Measurements from ENCODE around the gene ESRRA.

Gene ESRRA

GRCh38 chr11:64305075-64305690 is at the start of gene ESRRA:
Gene ESRRA, plus strand, starts transcription at chr11:64305524. Its CDS starts 1,656 bp downstream, at chr11:64307180.
- peak; percentile 100 for DNase-seq

DNA sequence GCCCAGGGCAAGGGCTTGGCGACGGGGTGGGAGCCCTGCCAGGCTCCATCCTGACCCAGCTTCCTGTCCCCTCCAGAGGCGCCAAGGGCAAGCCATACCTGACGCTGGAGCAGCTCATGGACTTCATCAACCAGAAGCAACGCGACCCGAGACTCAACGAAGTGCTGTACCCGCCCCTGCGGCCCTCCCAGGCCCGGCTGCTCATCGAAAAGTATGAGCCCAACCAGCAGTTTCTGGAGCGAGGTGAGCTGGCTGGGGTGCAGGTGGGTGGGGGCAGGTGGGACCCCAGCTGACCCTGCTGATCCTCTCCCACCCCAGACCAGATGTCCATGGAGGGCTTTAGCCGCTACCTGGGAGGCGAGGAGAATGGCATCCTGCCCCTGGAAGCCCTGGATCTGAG is 49.0 kb upstream of the ESRRA start:
- DNase-seq, result no peak

- DNase-seq, result no peak
Observed at GRCh38 chr11:64258356-64258755, 47.0 kb upstream of the ESRRA start.

DNA sequence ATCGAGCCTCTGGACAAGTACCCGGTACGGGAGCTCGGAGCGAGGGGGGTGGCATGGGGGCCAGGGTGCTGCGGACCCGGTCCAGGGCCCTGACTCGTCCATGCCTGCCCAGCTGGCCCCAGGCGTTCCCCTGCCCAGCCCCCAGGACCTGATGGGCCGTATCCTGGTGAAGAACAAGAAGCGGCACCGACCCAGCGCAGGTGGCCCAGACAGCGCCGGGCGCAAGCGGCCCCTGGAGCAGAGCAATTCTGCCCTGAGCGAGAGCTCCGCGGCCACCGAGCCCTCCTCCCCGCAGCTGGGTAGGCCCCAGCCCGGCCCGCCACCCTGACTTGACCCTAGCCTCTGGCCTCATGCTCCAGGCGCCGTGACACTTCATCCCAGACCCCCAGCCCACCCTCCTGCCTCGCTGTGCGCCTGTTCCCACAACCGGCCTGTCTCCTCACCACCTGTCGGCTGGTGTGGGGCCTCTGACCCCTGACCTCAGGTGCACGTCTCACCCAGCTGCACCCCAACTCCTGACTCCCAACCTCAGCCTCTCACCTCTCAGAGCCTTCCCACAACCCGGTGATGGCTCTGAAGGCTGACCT is 46.3 kb upstream of the ESRRA start:
- no peak for DNase-seq

DNA sequence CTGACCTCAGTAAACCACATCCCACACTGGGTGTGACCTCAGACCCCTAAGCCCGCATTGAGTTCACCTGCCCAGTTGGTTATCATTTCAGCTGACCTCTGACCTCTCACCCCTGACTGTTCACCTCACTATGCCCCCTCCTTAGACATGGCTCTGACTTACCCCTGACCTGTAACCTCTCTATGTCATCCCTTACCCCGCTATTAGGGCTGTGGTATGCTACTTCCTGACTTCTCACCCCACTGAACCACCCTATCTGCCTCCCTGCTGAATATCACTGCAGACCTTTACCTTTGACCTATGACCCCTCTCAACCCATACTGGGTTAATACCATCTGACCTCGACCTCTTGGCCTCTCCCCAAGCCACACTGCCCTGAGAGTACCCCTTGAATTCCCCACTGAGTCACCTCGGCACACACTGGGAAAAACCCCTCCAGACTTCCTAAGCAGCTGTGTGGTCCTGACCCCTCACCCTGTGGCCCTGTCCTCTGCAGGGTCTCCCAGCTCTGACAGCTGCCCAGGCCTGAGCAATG is 45.7 kb upstream of the ESRRA start:
- no peak for DNase-seq

DNA sequence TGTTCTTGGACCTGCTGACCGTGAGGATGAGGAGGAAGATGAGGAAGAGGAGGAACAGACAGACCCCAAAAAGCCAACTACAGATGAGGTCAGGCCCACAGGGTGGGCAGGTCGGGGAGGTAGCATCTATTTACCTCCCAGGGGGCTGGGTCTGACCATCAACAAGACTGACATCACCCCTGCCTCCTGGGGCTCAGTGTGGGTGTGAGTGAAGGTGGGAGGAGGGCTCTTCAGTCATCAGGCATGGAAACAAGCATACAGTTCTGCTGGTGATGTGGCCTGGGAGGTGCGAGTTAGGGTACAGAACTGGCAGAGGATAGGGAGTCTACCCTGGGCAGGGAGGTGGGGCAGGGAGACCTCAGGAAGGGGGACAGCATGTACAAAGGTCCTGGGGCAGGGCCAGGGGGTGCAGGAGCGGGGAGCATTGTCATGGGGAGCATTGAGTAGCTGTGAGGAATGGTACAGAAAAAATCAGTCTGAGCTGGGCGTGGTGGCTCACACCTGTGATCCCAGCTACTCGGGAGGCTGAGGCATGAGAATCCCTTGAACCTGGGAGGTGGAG is 45.1 kb upstream of the ESRRA start:
- DNase-seq, result no peak

DNA sequence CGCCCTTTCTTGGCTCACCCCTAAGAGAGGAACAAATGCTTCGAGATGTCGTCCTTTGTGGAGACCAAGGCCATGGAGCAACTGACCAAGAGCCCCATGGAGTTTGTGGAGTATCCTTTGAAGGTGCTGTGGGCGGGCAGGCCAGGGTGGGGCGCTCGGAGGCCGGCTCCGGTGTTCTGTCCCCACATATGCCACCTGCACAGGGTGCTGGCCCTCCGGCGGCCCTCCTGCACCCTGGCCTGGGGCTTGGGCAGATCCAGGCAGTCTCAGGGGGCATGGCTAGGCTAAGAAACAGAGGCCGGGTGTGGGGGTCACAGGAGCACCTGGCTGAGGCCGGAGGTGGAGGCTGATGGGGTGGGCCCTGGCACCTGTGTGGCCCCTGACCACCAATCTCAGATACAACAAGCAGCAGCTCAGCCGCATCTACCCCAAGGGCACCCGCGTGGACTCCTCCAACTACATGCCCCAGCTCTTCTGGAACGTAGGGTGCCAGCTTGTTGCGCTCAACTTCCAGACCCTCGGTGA is 43.7 kb upstream of the ESRRA start:
- no peak for DNase-seq

GRCh38 chr11:64262271-64263002 is 42.9 kb upstream of the ESRRA start:
- no peak for DNase-seq

GRCh38 chr11:64263021-64263946 is 42.0 kb upstream of the ESRRA start:
- DNase-seq, result no peak

- no peak for DNase-seq
Observed at GRCh38 chr11:64263947-64264317, 41.4 kb upstream of the ESRRA start.

- no peak for DNase-seq
Observed at GRCh38 chr11:64264371-64264852, 40.9 kb upstream of the ESRRA start.

- no peak for DNase-seq
Observed at GRCh38 chr11:64265176-64266160, 39.9 kb upstream of the ESRRA start.

DNA sequence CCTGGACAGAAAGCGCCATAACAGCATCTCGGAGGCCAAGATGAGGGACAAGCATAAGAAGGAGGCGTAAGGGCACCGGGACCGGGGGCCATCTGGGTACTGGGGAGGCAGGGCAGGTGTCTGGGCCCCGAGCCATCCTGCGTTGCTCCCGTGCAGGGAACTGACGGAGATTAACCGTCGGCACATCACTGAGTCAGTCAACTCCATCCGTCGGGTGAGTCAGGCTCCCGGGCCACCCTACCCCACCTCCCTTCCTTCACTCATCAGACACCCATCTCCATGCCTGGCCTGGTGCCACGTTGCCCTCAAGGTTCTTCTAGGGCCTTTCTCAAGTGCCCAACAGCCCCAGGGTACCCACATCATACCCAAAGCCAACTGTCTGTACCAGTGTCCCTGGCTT is 39.0 kb upstream of the ESRRA start:
- no peak for DNase-seq

DNA sequence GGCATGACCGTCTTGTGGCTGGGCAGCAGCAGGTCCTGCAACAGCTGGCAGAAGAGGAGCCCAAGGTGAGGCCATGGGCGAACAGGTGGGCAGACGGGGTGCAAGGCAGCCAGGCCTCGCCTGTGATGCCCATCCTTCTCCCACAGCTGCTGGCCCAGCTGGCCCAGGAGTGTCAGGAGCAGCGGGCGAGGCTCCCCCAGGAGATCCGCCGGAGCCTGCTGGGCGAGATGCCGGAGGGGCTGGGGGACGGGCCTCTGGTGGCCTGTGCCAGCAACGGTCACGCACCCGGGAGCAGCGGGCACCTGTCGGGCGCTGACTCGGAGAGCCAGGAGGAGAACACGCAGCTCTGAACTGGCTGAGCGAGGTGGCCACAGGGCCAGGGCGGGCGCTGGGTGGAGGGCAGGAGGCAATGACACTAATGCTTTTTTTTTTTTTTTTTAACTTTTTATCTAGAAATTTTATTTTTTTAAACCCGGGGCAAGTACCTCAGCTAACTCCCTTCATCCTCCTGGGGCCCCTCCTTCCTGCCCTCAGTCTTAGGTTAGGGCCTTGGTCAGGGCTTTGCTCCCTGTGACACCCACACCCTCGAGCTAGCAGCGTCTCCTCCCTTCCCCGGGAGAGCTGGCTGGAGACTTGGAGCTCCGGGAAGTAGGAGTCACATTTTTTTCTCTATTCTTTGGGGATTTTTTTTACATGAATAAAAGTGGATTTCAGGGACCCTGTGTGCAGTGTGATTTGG is 37.9 kb upstream of the ESRRA start:
- no peak for DNase-seq

- no peak for DNase-seq
Observed at GRCh38 chr11:64268025-64268892, 37.1 kb upstream of the ESRRA start.

DNA sequence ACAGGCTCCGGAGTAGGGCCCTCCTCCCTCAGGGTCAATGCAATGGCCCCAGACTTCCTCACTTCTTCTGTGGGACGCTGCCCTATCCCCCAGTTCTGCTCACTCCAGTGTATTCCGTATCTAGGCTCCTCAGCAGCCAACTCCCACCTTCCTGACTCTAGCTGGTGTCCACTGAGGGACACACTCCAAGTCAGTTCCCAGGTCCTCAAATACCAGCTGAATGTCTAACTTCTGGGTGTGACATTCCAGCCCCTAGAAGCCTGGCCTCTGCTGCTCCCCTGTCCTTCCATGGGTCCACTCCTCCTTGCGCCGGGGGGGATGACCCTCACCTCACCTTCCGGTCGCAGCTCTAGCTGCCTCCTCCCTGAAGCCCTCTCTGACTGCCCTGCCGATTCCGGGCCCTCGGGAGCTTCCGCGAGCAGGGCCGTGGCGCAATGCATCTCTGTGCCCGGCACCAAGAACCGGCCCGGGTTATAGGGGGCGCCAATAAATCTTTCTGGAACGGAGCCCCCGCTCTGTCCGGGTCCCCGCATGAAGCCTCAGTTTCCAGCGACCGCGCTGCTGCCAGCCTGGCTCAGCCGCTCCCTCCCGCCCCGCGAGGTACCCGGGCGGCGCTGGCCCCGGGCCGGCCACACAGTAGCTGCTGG is 36.3 kb upstream of the ESRRA start:
- peak; percentile 84 for DNase-seq

DNA sequence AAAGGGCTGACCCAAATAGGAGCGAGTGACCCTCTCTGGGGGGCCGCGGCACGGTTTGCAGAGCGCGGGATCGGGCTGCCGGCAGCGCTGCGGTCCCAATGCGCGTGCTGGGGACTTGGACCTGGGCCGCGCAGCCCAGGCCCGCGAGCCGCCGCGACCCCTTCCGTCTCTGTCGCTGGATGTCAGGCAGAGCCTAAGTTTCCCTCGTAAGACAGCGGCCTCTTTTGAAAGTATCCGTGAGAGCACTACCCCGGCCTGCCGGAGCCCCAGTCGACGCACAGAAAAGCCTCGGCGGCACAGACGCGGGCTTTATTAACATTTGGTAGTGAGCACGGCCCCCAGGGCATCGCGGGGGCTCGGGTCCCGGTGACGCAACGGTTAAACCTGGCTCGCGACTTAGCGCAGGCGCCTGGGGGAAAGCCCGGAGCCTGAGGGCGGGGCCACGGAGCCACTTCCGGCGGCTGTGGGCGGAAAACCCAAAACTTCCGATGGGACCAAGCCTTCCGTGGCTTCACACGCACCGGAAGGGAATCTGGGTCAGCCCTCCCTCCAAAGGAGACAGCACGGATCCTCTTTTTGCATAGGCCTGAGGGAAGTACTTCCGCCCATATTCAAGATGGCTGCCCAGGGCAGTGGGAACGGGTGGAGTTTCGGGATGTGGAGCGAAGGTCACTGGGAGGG is 35.6 kb upstream of the ESRRA start:
- peak; percentile 100 for DNase-seq

Measured in activated effector memory CD4-positive, alpha-beta T cell treated with anti-CD3 and anti-CD28 coated beads, Interleukin-2, amount 50 U/mL, for 16 hours (primary cell).